ENCODE data around the gene GCNA. TPM values are rescaled to one million over a fixed set of nuclear protein-coding genes. Genes with fewer than 3 reads are reported as not detected.
"Not testable (repeated sequence)": the region's sequence is repeated elsewhere in the genome, so short reads cannot be mapped to it uniquely, and the experiment has no call there.

Gene GCNA
- total and polyA plus RNA-seq, 2 experiments from 2014 or later, result 0.38 to 5.2 TPM

GRCh38 chrX:71604141-71604540, 25.9 kb downstream of the GCNA start:
- H3K27me3 ChIP-seq, result no peaks in the 10 kb centered on the region
- H3K36me3 ChIP-seq, result no peaks in the 10 kb centered on the region
- H3K4me3 ChIP-seq, result no peak overlapping the region
- peak in 1 of 2 donors; percentile 3 for DNase-seq (ENCODE audit: low read depth in 1 of 2, low spot score in 1 of 2)
- peaks cover 8% of the 10 kb centered on the region for H3K4me1 ChIP-seq (ENCODE audit: low read depth)
- H3K27ac ChIP-seq, result no peak overlapping the region
- TF ChIP-seq CTCF (IDR thresholded peaks at IDR 0.05; ENCODE audit: low read depth, low read length), result no peak
- no peaks in the 10 kb centered on the region for H3K9me3 ChIP-seq (ENCODE audit: low read depth)

GRCh38 chrX:71604796-71605568, 26.7 kb downstream of the GCNA start:
- peaks cover 4% of the 10 kb centered on the region for H3K36me3 ChIP-seq

GRCh38 chrX:71606536-71607216, 28.4 kb downstream of the GCNA start:
- Histone ChIP-seq H3K4me3 (no peak overlapping the region), H3K27ac (peak overlapping the region; percentile 7), H3K36me3 (peaks cover 4% of the 10 kb centered on the region), H3K27me3 (no peaks in the 10 kb centered on the region), H3K9me3 (ENCODE audit: low read depth) (no peaks in the 10 kb centered on the region), H3K4me1 (ENCODE audit: low read depth) (peaks cover 8% of the 10 kb centered on the region)
- no peak for DNase-seq (ENCODE audit: low read depth in 1 of 2, low spot score in 1 of 2)
- no peak for TF ChIP-seq CTCF (IDR thresholded peaks at IDR 0.05; ENCODE audit: low read depth, low read length)

More at GRCh38 chrX:71604796-71605568, 26.7 kb downstream of the GCNA start:
- peaks cover 8% of the 10 kb centered on the region for H3K4me1 ChIP-seq (ENCODE audit: low read depth)
- H3K27me3 ChIP-seq, result no peaks in the 10 kb centered on the region
- no peaks in the 10 kb centered on the region for H3K9me3 ChIP-seq (ENCODE audit: low read depth)
- H3K27ac ChIP-seq, result no peak overlapping the region
- no peak for DNase-seq (ENCODE audit: low read depth in 1 of 2, low spot score in 1 of 2)
- H3K4me3 ChIP-seq, result no peak overlapping the region
- no peak for TF ChIP-seq CTCF (IDR thresholded peaks at IDR 0.05; ENCODE audit: low read depth, low read length)

GRCh38 chrX:71607488-71607887, 29.3 kb downstream of the GCNA start:
- no peak for TF ChIP-seq CTCF (IDR thresholded peaks at IDR 0.05; ENCODE audit: low read depth, low read length)
- no peak for DNase-seq (ENCODE audit: low read depth in 1 of 2, low spot score in 1 of 2)
- peaks cover 4% of the 10 kb centered on the region for H3K36me3 ChIP-seq

GRCh38 chrX:71609095-71609750, 31.0 kb downstream of the GCNA start:
- H3K27me3 ChIP-seq, result no peaks in the 10 kb centered on the region
- H3K4me1 ChIP-seq (ENCODE audit: low read depth), result peaks cover 8% of the 10 kb centered on the region
- no peak for DNase-seq (ENCODE audit: low read depth in 1 of 2, low spot score in 1 of 2)
- no peaks in the 10 kb centered on the region for H3K9me3 ChIP-seq (ENCODE audit: low read depth)
- H3K27ac ChIP-seq, result no peak overlapping the region
- H3K4me3 ChIP-seq, result no peak overlapping the region
- no peak for TF ChIP-seq CTCF (IDR thresholded peaks at IDR 0.05; ENCODE audit: low read depth, low read length)
- peaks cover 4% of the 10 kb centered on the region for H3K36me3 ChIP-seq

More at GRCh38 chrX:71607488-71607887, 29.3 kb downstream of the GCNA start:
- peak overlapping the region; percentile 7 for H3K27ac ChIP-seq
- no peaks in the 10 kb centered on the region for H3K9me3 ChIP-seq (ENCODE audit: low read depth)
- no peaks in the 10 kb centered on the region for H3K27me3 ChIP-seq
- peaks cover 8% of the 10 kb centered on the region for H3K4me1 ChIP-seq (ENCODE audit: low read depth)
- no peak overlapping the region for H3K4me3 ChIP-seq

- H3K27me3 ChIP-seq; DNase-seq (ENCODE audit: low read depth in 1 of 2, low spot score in 1 of 2); H3K9me3 ChIP-seq (ENCODE audit: low read depth); H3K4me1 ChIP-seq (ENCODE audit: low read depth); H3K36me3 ChIP-seq; H3K4me3 ChIP-seq; H3K27ac ChIP-seq: not testable (repeated sequence)
These were observed 33.5 kb downstream of the GCNA start for GRCh38 chrX:71611736-71612135.
